GM13976 (cell line): ENCODE results near the gene VTI1A.

ENCODE experiments used
- DNase-seq: peaks from one replicate; pipeline ENCODE4 v3.0.0; 2012; ENCODE audit warnings: low spot score
- CTCF ChIP-seq: IDR thresholded peaks from 2 replicates; pipeline ENCODE4 v1.5.1; 2012; ENCODE audit warnings: borderline replicate concordance, mild to moderate bottlenecking; ENCODE audit not compliant: insufficient read depth; ENCODE audit errors: extremely low read depth, missing control alignments, control extremely low read depth
- in situ Hi-C: fragments of 300-500 bp; cut with MboI; formaldehyde crosslinking; loops from one replicate; pipeline ENCODE4 v1.12.0; 2022; ENCODE audit warnings: low sequenced_read_pairs, mixed read lengths, inconsistent platforms; ENCODE audit not compliant: unreplicated experiment

Gene VTI1A

GRCh38 chr10:112680586-112680985 is 233.6 kb downstream of the VTI1A start:
- in situ Hi-C loops: no loop called here
- no peak for DNase-seq
- no peak for TF ChIP-seq CTCF

GRCh38 chr10:112687647-112688046 is 240.6 kb downstream of the VTI1A start:
- TF ChIP-seq CTCF: no peak
- in situ Hi-C loops: no loop called here
- DNase-seq: no peak

GRCh38 chr10:112689327-112690072 is 242.5 kb downstream of the VTI1A start:
- in situ Hi-C loops: no loop called here

GRCh38 chr10:112695539-112695938 is 248.5 kb downstream of the VTI1A start:
- no peak for DNase-seq
- TF ChIP-seq CTCF: no peak
- in situ Hi-C loops: no loop called here

More at GRCh38 chr10:112689327-112690072, 242.5 kb downstream of the VTI1A start:
- no peak for DNase-seq
- TF ChIP-seq CTCF: no peak

GRCh38 chr10:112696592-112696991 is 249.6 kb downstream of the VTI1A start:
- no peak for TF ChIP-seq CTCF
- DNase-seq: no peak
- in situ Hi-C loops: no loop called here

GRCh38 chr10:112698133-112698817 is 251.3 kb downstream of the VTI1A start:
- no peak for DNase-seq
- in situ Hi-C loops: no loop called here
- no peak for TF ChIP-seq CTCF
